K562 (cell line): ENCODE results near the gene ANKFN1. TPM values are rescaled to one million over a fixed set of nuclear protein-coding genes. Genes with fewer than 3 reads are reported as not detected.

Experiments used
- ATAC-seq: fragments of 200-7000 bp; cut with Tn5 transposase; 3 replicates; pipeline ENCODE4 v1.9.1; 2020; ENCODE audit warnings: moderate library complexity
- BruUV-seq: library from RNA; stranded (reverse); fragments of 400-500 nt; replicated peaks from 2 replicates; lab custom pipeline; 2021; lab: Mats Ljungman, UMichigan
- CTCF ChIA-PET: fragments of 300-600 bp; formaldehyde crosslinking; extraction: SDS; loops from one replicate; lab custom pipeline; 2021; ENCODE audit warnings: low intra/inter-chr PET ratio; lab: Yijun Ruan, JAX
- POLR2A ChIA-PET: fragments of 300-600, 350-650 bp; sonication (Branson Sonifier 250); formaldehyde crosslinking; extraction: SDS; loops from one replicate; lab custom pipeline; 2021; ENCODE audit warnings: antibody characterized with exemption, inconsistent platforms; lab: Yijun Ruan, JAX
- DNase-seq, 4 experiments: peaks; one replicate each; pipeline versions ENCODE4 v3.0.0 to v3.0.0-alpha.2; 2011 to 2018; ENCODE audit warnings: low spot score in 3 of 4, mixed read lengths in 3 of 4; ENCODE audit errors: extremely low read depth in 1 of 4
- FAIRE-seq: peaks from 2 replicates; lab custom pipeline; 2011; peaks lifted over from hg19 to GRCh38; lab: Jason Lieb, UNC
- H2AFZ ChIP-seq: 2 replicates; pipeline ENCODE4 v1.6.0; 2011; ENCODE audit warnings: low read depth, low read length, control low read depth, inconsistent platforms
- H3K27ac ChIP-seq: fragments of 200-600 bp; 3 replicates; pipeline ENCODE4 v1.8.0; 2011; ENCODE audit warnings: low read depth, mild to moderate bottlenecking, control low read depth, inconsistent platforms, low read length, moderate library complexity, mixed read lengths; ENCODE audit errors: extremely low read depth
- H3K27me3 ChIP-seq, 2 experiments: fragments of 300-600 bp in 1 of 2; 2 replicates in 1 of 2; 3 replicates in 1 of 2; pipeline versions ENCODE4 v1.6.0 to v1.8.0; 2011; ENCODE audit warnings: inconsistent platforms in 2 of 2, low read length in 2 of 2, mild to moderate bottlenecking in 1 of 2, mixed read lengths in 1 of 2, moderate library complexity in 1 of 2; ENCODE audit not compliant: control insufficient read depth in 2 of 2, insufficient read depth in 2 of 2
- H3K36me3 ChIP-seq: fragments of 300-600 bp; 3 replicates; pipeline ENCODE4 v1.8.0; 2011; ENCODE audit warnings: mild to moderate bottlenecking, low read length, inconsistent platforms; ENCODE audit not compliant: control insufficient read depth, insufficient read depth
- H3K4me1 ChIP-seq, 2 experiments: fragments of 200-600 bp in 1 of 2; replicated peaks in 1 of 2; 2 replicates in 1 of 2; 3 replicates in 1 of 2; pipeline versions ENCODE4 v1.5.1 to v1.8.0; 2011; ENCODE audit warnings: inconsistent platforms in 2 of 2, low read length in 2 of 2, mild to moderate bottlenecking in 1 of 2, mixed read lengths in 1 of 2, moderate library complexity in 1 of 2; ENCODE audit not compliant: control insufficient read depth in 2 of 2, insufficient read depth in 2 of 2
- H3K4me2 ChIP-seq: 2 replicates; pipeline ENCODE4 v1.6.1; 2011; ENCODE audit warnings: low read length, control low read depth, inconsistent platforms, mixed read lengths; ENCODE audit not compliant: insufficient read depth
- H3K4me3 ChIP-seq: fragments of 200-600 bp; sonication (generic), shearing (Covaris generic); 2 replicates; pipeline ENCODE4 v1.5.1; 2016; ENCODE audit warnings: control low read depth, inconsistent platforms
- H3K79me2 ChIP-seq: fragments of 200-600 bp; 3 replicates; pipeline ENCODE4 v1.8.0; 2011; ENCODE audit warnings: low read length, inconsistent platforms; ENCODE audit not compliant: control insufficient read depth, insufficient read depth
- H3K9ac ChIP-seq, 2 experiments: 2 replicates each; pipeline versions ENCODE4 v1.6.0 to v1.6.1; 2011; ENCODE audit warnings: low read depth in 2 of 2, low read length in 2 of 2, control low read depth in 1 of 2, inconsistent platforms in 1 of 2, mild to moderate bottlenecking in 1 of 2, mixed read lengths in 1 of 2; ENCODE audit not compliant: insufficient read depth in 1 of 2
- H3K9me1 ChIP-seq: one replicate; pipeline ENCODE4 v1.6.0; 2011; ENCODE audit warnings: inconsistent platforms, mild to moderate bottlenecking, low read length, moderate library complexity; ENCODE audit not compliant: control insufficient read depth, insufficient read depth
- H3K9me3 ChIP-seq: replicated peaks from 2 replicates; pipeline ENCODE4 v1.5.1; 2011; ENCODE audit warnings: low read depth, low read length, inconsistent platforms; ENCODE audit not compliant: control insufficient read depth, insufficient read depth
- H4K20me1 ChIP-seq: replicated peaks from 2 replicates; pipeline ENCODE4 v1.6.1; 2011; ENCODE audit warnings: low read length, inconsistent platforms, mixed read lengths; ENCODE audit not compliant: control insufficient read depth, insufficient read depth
- ARID1B ChIP-seq: fragments of 450-650 bp; IDR thresholded peaks from 2 replicates; pipeline ENCODE4 v1.6.1; 2016; ENCODE audit warnings: antibody characterized with exemption, mild to moderate bottlenecking, inconsistent platforms
- CC2D1A ChIP-seq: fragments of 450-650 bp; IDR thresholded peaks from 2 replicates; pipeline ENCODE4 v1.6.1; 2017; ENCODE audit warnings: mild to moderate bottlenecking
- CHD1 ChIP-seq: fragments of 200-600 bp; sonication (generic); IDR thresholded peaks from one replicate; pipeline ENCODE4 v1.6.1; 2012; ENCODE audit warnings: mild to moderate bottlenecking, moderate library complexity, low read length, inconsistent platforms
- HNRNPLL ChIP-seq: fragments of 200-400 bp; formaldehyde crosslinking; IDR thresholded peaks from 2 replicates; pipeline ENCODE4 v1.6.1; 2017; ENCODE audit warnings: low read length, low read depth, mild to moderate bottlenecking; ENCODE audit not compliant: poor library complexity, severe bottlenecking
- JUND ChIP-seq, 2 experiments: IDR thresholded peaks; 2 replicates in 1 of 2; 3 replicates in 1 of 2; pipeline ENCODE4 v1.6.1; 2011; ENCODE audit warnings: borderline replicate concordance in 2 of 2, low read depth in 2 of 2, low read length in 2 of 2, improper control_type of control experiment in 1 of 2, missing biosample characterization in 1 of 2, missing genetic modification characterization in 1 of 2, missing genetic modification reagents in 1 of 2
- L3MBTL2 ChIP-seq: fragments of 450-650 bp; IDR thresholded peaks from 2 replicates; pipeline ENCODE4 v1.6.1; 2016; ENCODE audit warnings: mild to moderate bottlenecking, moderate library complexity
- POLR2AphosphoS5 ChIP-seq: IDR thresholded peaks from 2 replicates; pipeline ENCODE4 v1.6.1; 2011; ENCODE audit warnings: mild to moderate bottlenecking, low read depth, low read length, moderate library complexity; ENCODE audit not compliant: control insufficient read depth, insufficient read depth
- RAD51 ChIP-seq: fragments of 450-650 bp; IDR thresholded peaks from 2 replicates; pipeline ENCODE4 v1.7.1; 2016; ENCODE audit warnings: low read depth, mild to moderate bottlenecking, borderline replicate concordance
- RCOR1 ChIP-seq, 2 experiments: IDR thresholded peaks; 2 replicates each; pipeline ENCODE4 v1.6.1; 2012; ENCODE audit warnings: low read depth in 2 of 2, low read length in 2 of 2, borderline replicate concordance in 1 of 2, improper control_type of control experiment in 1 of 2
- SAFB ChIP-seq: fragments of 200-400 bp; formaldehyde crosslinking; IDR thresholded peaks from 2 replicates; pipeline ENCODE4 v1.6.1; 2017; ENCODE audit warnings: low read depth, low read length, borderline replicate concordance
- SRSF7 ChIP-seq: fragments of 200-400 bp; formaldehyde crosslinking; optimal IDR thresholded peaks from 2 replicates; pipeline ENCODE3; 2017; ENCODE audit warnings: mild to moderate bottlenecking, low read depth, low read length
- TAF1 ChIP-seq: IDR thresholded peaks from 2 replicates; pipeline ENCODE4 v1.6.1; 2011; ENCODE audit warnings: mild to moderate bottlenecking, low read length, moderate library complexity; ENCODE audit not compliant: insufficient read depth, control insufficient read depth, severe bottlenecking; ENCODE audit errors: extremely low read depth
- ZFX ChIP-seq: sonication (generic); formaldehyde crosslinking; IDR thresholded peaks from 2 replicates; pipeline ENCODE4 v1.8.0; 2022; ENCODE audit warnings: mild to moderate bottlenecking, missing genetic modification reagents, moderate library complexity
- ZNF780A ChIP-seq: fragments of 250-450 bp; sonication (Bioruptor Pico); IDR thresholded peaks from 2 replicates; pipeline ENCODE4 v1.5.0; 2021; ENCODE audit warnings: mild to moderate bottlenecking
- WGBS: fragments of 100-300 bp; shearing (Covaris generic); methylation state at CpG from one replicate; pipeline ENCODE4 v1.1.6; 2016; ENCODE audit warnings: low coverage, mixed read lengths; ENCODE audit not compliant: insufficient coverage; ENCODE audit errors: missing lambda C conversion rate; 5-methylcytosine and 5-hydroxymethylcytosine counted together
- in situ Hi-C: fragments of 300-500 bp; cut with MboI; formaldehyde crosslinking; loops from 4 replicates; pipeline ENCODE4 v1.15.0; 2018; ENCODE audit warnings: inconsistent platforms, mixed read lengths
- intact Hi-C: fragments of 100-400 bp; cut with micrococcal nuclease; formaldehyde crosslinking; loops from 2 replicates; pipeline ENCODE4 v1.14.2; 2022
- polyA plus RNA-seq, 8 experiments: library from polyadenylated mRNA; depleted of rRNA in 4 of 8; stranded (reverse) in 5 of 8; unstranded in 3 of 8; fragments of >200 nt; fragmentation: Nextera tagmentation in 2 of 8; fragmentation: Illumina TruSeq in 1 of 8; extraction: Ambion mirVana in 2 of 8; extraction: Trizol in 1 of 8; gene quantifications; 2 replicates each; pipeline versions ENCODE4 v1.2.1 to v1.2.3, GENCODE V29; 2011 to 2014; ENCODE audit warnings: inconsistent platforms in 1 of 8, missing spikeins in 1 of 8
- total RNA-seq, 7 experiments: library from RNA; depleted of rRNA in 6 of 7; stranded (reverse); fragments of >200 nt in 6 of 7; fragmentation: Illumina TruSeq in 2 of 7; extraction: Trizol in 2 of 7; gene quantifications; 2 replicates each; pipeline versions ENCODE4 v1.2.1 to v1.2.3, GENCODE V29; 2011 to 2021; ENCODE audit warnings: low replicate concordance in 1 of 7
- TF ChIP-seq, protein P1 (sequence below): sonication (generic); formaldehyde crosslinking; IDR thresholded peaks from 2 replicates; pipeline ENCODE4 v1.9.0; 2022; ENCODE audit warnings: mild to moderate bottlenecking, missing genetic modification reagents
- TF ChIP-seq, protein P2 (sequence below): fragments of 250-450 bp; sonication (Bioruptor Pico); IDR thresholded peaks from 2 replicates; pipeline ENCODE4 v1.6.1; 2021; ENCODE audit warnings: mild to moderate bottlenecking
- TF ChIP-seq, protein P3 (sequence below): fragments of 150-350 bp; IDR thresholded peaks from 2 replicates; pipeline ENCODE4 v1.6.1; 2014; ENCODE audit warnings: low read depth, mild to moderate bottlenecking, low read length, borderline replicate concordance

ANKFN1 gene
- total and polyA plus RNA-seq, 9 of the 15 experiments (the other 6 are each of a cell fraction or from before 2014, with no cell fraction given) = 0.04 to 0.39 (median 0.15) TPM; not detected in 1

DNA sequence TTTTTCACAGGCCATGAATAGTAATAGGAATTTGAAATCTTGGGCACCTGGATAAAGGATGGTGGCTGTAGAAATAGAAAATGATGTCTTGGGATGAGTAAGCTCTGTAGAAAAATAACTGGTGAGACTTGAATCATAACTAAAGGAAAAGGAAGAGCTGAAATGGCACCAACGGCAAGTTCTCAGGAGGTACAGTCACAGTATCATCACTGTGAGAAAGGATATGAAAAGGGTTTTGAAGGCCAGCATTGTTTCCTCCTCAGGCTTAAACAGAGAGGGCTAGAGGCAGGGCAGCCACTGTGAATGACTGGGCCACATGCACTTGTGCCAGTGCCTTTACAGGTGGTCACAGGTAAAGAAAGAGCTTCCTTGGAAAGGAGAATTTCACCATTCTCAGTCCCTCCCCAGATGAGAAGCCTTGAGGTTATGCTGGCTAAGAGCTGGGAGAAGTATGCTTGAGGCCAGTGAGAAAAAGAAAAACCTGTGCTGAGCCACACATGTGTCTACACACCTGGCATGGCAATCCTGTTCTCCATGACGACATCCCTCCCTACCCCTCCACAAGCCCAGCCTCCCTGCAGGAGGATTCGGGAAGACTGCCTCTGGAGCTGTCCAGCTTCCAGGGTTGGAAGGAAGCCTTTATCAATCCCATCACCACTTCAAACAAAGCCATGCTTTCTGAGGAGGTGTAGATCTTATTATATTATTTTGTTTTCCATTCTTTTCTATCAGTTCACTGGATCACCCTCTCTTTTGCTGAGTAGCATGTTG is 3.8 kb upstream of the ANKFN1 start:
- ChIA-PET POLR2A (interaction anchor here (0.7 kb wide), 1 partner anchor 11 kb away, joined by 3 read pairs; no protein-coding TSS in a partner anchor), CTCF (no interaction called here)
- intact Hi-C loops = no loop called here
- Histone ChIP-seq H3K4me2 (no peak overlapping the region), H3K27ac (no peak overlapping the region), H3K79me2 (no peaks in the 10 kb centered on the region), H2AFZ (no peak overlapping the region), H3K36me3 (no peaks in the 10 kb centered on the region), H3K9me3 (no peaks in the 10 kb centered on the region), H3K9ac (no peak overlapping the region), H3K9me1 (no peaks in the 10 kb centered on the region), H4K20me1 (no peaks in the 10 kb centered on the region), H3K4me3 (no peak overlapping the region), H3K4me1 (no peaks in the 10 kb centered on the region), H3K27me3 (no peaks in the 10 kb centered on the region)
- WGBS = 7% methylated on average over 3 of the region's 3 CpGs
- FAIRE-seq (no peak), DNase-seq (no peak), ATAC-seq (no peak)
- in situ Hi-C loops = no loop called here
- no TSS peak for BruUV-seq
- TF ChIP-seq RCOR1 (IDR thresholded peaks at IDR 0.05; ENCODE audit: borderline replicate concordance in 1 of 2, low read depth in 2 of 2, low read length in 2 of 2) (no peak), L3MBTL2 (no peak), JUND (IDR thresholded peaks at IDR 0.05; ENCODE audit: borderline replicate concordance, low read depth, low read length) (no peak), JUND (tag; IDR thresholded peaks at IDR 0.05; ENCODE audit: borderline replicate concordance, low read depth, low read length) (no peak), SAFB (no peak), SRSF7 (no peak), CC2D1A (no peak), RAD51 (no peak), HNRNPLL (no peak), CHD1 (no peak), TAF1 (no peak), POLR2AphosphoS5 (no peak), ZNF780A (no peak), ARID1B (no peak), ZFX (CRISPR knock-in tag) (no peak)
- TF ChIP-seq, protein P1, sequence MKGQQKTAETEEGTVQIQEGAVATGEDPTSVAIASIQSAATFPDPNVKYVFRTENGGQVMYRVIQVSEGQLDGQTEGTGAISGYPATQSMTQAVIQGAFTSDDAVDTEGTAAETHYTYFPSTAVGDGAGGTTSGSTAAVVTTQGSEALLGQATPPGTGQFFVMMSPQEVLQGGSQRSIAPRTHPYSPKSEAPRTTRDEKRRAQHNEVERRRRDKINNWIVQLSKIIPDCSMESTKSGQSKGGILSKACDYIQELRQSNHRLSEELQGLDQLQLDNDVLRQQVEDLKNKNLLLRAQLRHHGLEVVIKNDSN = no peak
- TF ChIP-seq, protein P2, sequence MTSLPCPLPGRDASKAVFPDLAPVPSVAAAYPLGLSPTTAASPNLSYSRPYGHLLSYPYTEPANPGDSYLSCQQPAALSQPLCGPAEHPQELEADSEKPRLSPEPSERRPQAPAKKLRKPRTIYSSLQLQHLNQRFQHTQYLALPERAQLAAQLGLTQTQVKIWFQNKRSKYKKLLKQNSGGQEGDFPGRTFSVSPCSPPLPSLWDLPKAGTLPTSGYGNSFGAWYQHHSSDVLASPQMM = no peak
- TF ChIP-seq, protein P3, sequence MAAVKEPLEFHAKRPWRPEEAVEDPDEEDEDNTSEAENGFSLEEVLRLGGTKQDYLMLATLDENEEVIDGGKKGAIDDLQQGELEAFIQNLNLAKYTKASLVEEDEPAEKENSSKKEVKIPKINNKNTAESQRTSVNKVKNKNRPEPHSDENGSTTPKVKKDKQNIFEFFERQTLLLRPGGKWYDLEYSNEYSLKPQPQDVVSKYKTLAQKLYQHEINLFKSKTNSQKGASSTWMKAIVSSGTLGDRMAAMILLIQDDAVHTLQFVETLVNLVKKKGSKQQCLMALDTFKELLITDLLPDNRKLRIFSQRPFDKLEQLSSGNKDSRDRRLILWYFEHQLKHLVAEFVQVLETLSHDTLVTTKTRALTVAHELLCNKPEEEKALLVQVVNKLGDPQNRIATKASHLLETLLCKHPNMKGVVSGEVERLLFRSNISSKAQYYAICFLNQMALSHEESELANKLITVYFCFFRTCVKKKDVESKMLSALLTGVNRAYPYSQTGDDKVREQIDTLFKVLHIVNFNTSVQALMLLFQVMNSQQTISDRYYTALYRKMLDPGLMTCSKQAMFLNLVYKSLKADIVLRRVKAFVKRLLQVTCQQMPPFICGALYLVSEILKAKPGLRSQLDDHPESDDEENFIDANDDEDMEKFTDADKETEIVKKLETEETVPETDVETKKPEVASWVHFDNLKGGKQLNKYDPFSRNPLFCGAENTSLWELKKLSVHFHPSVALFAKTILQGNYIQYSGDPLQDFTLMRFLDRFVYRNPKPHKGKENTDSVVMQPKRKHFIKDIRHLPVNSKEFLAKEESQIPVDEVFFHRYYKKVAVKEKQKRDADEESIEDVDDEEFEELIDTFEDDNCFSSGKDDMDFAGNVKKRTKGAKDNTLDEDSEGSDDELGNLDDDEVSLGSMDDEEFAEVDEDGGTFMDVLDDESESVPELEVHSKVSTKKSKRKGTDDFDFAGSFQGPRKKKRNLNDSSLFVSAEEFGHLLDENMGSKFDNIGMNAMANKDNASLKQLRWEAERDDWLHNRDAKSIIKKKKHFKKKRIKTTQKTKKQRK = no peak
